Measurements from ENCODE around the gene RFX8.

RFX8 gene

DNA sequence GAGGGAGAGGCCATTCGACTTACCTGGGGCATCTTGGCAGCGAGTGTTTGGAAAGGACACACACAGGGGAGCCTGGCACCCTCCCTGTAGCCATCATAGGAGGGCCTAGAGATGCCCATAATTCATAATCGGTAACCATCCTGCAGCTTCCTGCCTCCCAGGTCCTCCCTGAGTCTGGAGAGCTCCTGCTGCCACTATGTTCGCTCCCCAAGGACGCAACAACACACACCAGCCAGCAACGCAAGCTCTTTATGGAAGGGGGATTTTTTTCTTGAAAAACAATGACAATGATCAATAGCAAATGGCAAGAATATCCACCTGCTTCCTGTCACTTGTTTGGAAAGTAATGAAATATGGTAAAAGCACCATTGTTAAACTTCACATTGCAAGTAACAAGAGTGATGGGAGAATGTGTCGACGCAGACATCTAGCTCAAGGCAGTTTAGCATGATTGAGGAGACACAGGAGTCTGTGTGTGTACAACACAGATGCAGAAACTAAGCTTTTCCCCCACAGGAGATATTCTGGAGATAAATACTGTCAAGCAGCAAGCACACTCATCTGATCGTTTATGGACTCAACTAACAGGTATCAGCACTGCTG lies 62.7 kb downstream of the RFX8 start:
- no peak overlapping the region for H3K4me2 ChIP-seq (ENCODE audit: low read length)
- H3K36me3 ChIP-seq (ENCODE audit: control insufficient read depth, low read length), result no peaks in the 10 kb centered on the region
- no peak overlapping the region for H3K4me3 ChIP-seq (ENCODE audit: low read length)
- no peak for TF ChIP-seq EZH2phosphoT487 (IDR thresholded peaks at IDR 0.05; ENCODE audit: borderline replicate concordance, low read length)
- TF ChIP-seq, protein P1, sequence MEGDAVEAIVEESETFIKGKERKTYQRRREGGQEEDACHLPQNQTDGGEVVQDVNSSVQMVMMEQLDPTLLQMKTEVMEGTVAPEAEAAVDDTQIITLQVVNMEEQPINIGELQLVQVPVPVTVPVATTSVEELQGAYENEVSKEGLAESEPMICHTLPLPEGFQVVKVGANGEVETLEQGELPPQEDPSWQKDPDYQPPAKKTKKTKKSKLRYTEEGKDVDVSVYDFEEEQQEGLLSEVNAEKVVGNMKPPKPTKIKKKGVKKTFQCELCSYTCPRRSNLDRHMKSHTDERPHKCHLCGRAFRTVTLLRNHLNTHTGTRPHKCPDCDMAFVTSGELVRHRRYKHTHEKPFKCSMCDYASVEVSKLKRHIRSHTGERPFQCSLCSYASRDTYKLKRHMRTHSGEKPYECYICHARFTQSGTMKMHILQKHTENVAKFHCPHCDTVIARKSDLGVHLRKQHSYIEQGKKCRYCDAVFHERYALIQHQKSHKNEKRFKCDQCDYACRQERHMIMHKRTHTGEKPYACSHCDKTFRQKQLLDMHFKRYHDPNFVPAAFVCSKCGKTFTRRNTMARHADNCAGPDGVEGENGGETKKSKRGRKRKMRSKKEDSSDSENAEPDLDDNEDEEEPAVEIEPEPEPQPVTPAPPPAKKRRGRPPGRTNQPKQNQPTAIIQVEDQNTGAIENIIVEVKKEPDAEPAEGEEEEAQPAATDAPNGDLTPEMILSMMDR (IDR thresholded peaks at IDR 0.05; ENCODE audit: low read depth, low read length, poor library complexity, severe bottlenecking), result no peak
- H3K4me1 ChIP-seq (ENCODE audit: control insufficient read depth, low read length), result no peaks in the 10 kb centered on the region
- no peaks in the 10 kb centered on the region for H3F3A ChIP-seq (ENCODE audit: control insufficient read depth, insufficient read depth)
- H3K27me3 ChIP-seq (ENCODE audit: control insufficient read depth, low read length), result no peaks in the 10 kb centered on the region
- no peaks in the 10 kb centered on the region for H4K20me1 ChIP-seq (ENCODE audit: control insufficient read depth, insufficient read depth, low read depth, low read length)
- H3K9me2 ChIP-seq (replicated peaks; ENCODE audit: control insufficient read depth, low read length), result no peaks in the 10 kb centered on the region
- no peaks in the 10 kb centered on the region for H3K79me2 ChIP-seq (ENCODE audit: control insufficient read depth, low read length)
- H3K27ac ChIP-seq (ENCODE audit: low read depth, low read length), result no peak overlapping the region
- H3K9me3 ChIP-seq (ENCODE audit: control insufficient read depth, insufficient read depth, low read length), result no peaks in the 10 kb centered on the region

DNA sequence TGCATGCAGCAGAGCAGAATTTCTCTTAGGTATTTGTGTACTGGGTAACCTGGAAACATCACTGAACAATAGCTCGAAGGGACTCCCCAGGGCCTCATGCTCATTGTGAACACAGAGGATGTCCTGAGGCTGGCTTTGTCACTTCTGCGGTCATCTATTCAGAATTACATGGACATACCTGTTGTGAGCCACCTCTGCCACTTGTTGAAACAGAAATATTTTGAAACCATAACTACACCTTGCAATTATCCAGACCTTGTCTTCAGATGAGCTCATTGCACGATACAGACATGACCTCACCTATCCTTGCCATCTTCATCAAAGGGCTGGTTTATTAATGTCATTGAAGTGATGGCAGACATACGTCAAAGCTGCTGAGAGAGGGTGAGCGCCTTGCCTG lies 64.2 kb downstream of the RFX8 start:
- Histone ChIP-seq H3K9me2 (replicated peaks; ENCODE audit: control insufficient read depth, low read length) (no peaks in the 10 kb centered on the region), H3F3A (ENCODE audit: control insufficient read depth, insufficient read depth) (no peaks in the 10 kb centered on the region), H3K4me2 (ENCODE audit: low read length) (no peak overlapping the region), H3K27me3 (ENCODE audit: control insufficient read depth, low read length) (no peaks in the 10 kb centered on the region), H3K4me1 (ENCODE audit: control insufficient read depth, low read length) (peaks cover 3% of the 10 kb centered on the region), H4K20me1 (ENCODE audit: control insufficient read depth, insufficient read depth, low read depth, low read length) (no peaks in the 10 kb centered on the region), H3K36me3 (ENCODE audit: control insufficient read depth, low read length) (no peaks in the 10 kb centered on the region), H3K27ac (ENCODE audit: low read depth, low read length) (no peak overlapping the region), H3K9me3 (ENCODE audit: control insufficient read depth, insufficient read depth, low read length) (no peaks in the 10 kb centered on the region), H3K79me2 (ENCODE audit: control insufficient read depth, low read length) (no peaks in the 10 kb centered on the region), H3K4me3 (ENCODE audit: low read length) (no peak overlapping the region)
- TF ChIP-seq, protein P1 (IDR thresholded peaks at IDR 0.05; ENCODE audit: low read depth, low read length, poor library complexity, severe bottlenecking), result no peak
- TF ChIP-seq EZH2phosphoT487 (IDR thresholded peaks at IDR 0.05; ENCODE audit: borderline replicate concordance, low read length), result no peak

DNA sequence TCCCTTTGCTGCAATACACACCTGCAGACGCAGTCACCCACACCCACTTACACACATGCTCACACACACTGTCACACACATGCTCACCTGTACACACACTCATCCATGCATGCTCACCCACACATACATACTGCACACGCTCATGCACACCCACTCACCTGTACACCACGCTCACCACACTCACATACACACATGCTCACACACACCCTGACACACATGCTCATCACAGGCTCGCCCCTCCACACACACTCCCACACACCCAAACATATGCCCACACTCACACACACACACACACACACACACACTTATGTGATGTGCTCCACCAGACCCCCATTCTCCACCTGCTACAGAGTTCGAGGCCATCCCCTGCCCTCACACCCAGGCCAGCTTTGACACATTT lies 64.8 kb downstream of the RFX8 start:
- Histone ChIP-seq H3K9me3 (ENCODE audit: control insufficient read depth, insufficient read depth, low read length) (no peaks in the 10 kb centered on the region), H3K4me3 (ENCODE audit: low read length) (no peak overlapping the region)

More for the DNA sequence above, 64.8 kb downstream of the RFX8 start:
- H3F3A ChIP-seq (ENCODE audit: control insufficient read depth, insufficient read depth), result no peaks in the 10 kb centered on the region
- TF ChIP-seq, protein P1 (IDR thresholded peaks at IDR 0.05; ENCODE audit: low read depth, low read length, poor library complexity, severe bottlenecking), result no peak
- no peak for TF ChIP-seq EZH2phosphoT487 (IDR thresholded peaks at IDR 0.05; ENCODE audit: borderline replicate concordance, low read length)
- H3K36me3 ChIP-seq (ENCODE audit: control insufficient read depth, low read length), result no peaks in the 10 kb centered on the region
- H3K9me2 ChIP-seq (replicated peaks; ENCODE audit: control insufficient read depth, low read length), result no peaks in the 10 kb centered on the region
- H3K79me2 ChIP-seq (ENCODE audit: control insufficient read depth, low read length), result no peaks in the 10 kb centered on the region
- no peak overlapping the region for H3K27ac ChIP-seq (ENCODE audit: low read depth, low read length)
- H4K20me1 ChIP-seq (ENCODE audit: control insufficient read depth, insufficient read depth, low read depth, low read length), result no peaks in the 10 kb centered on the region
- H3K4me2 ChIP-seq (ENCODE audit: low read length), result no peak overlapping the region
- H3K27me3 ChIP-seq (ENCODE audit: control insufficient read depth, low read length), result no peaks in the 10 kb centered on the region
- peaks cover 9% of the 10 kb centered on the region for H3K4me1 ChIP-seq (ENCODE audit: control insufficient read depth, low read length)

All from DOHH2 (cell line).